SK-N-SH (cell line): Measurements from ENCODE around the gene TMIE. TPM values are rescaled to one million over a fixed set of nuclear protein-coding genes. Genes with fewer than 3 reads are reported as not detected.

ENCODE experiments used
- CTCF ChIA-PET: fragments of 300-600, 350-600 bp; formaldehyde crosslinking; extraction: SDS; loops from one replicate; lab custom pipeline; 2021; lab: Yijun Ruan, JAX
- POLR2A ChIA-PET: fragments of 350-600 bp; sonication (Branson Sonifier 250); formaldehyde crosslinking; extraction: SDS; loops from one replicate; lab custom pipeline; 2020; ENCODE audit warnings: antibody characterized with exemption, inconsistent platforms; lab: Yijun Ruan, JAX
- DNase-seq: peaks from one replicate; pipeline ENCODE4 v3.0.0; 2012
- H2AFZ ChIP-seq: fragments of 200-600 bp; sonication (generic); 2 replicates; pipeline ENCODE4 v1.8.1; 2016; ENCODE audit warnings: antibody characterized with exemption, mild to moderate bottlenecking, low read depth
- H3F3A ChIP-seq: fragments of 200-600 bp; sonication (generic); replicated peaks from 2 replicates; pipeline ENCODE3; 2016; ENCODE audit warnings: antibody characterized with exemption, mild to moderate bottlenecking; ENCODE audit not compliant: insufficient read depth
- H3K27ac ChIP-seq, 2 experiments: fragments of 200-500 bp in 1 of 2; fragments of 200-600 bp in 1 of 2; sonication (Bioruptor generic) in 1 of 2; sonication (generic), shearing (Covaris generic) in 1 of 2; 2 replicates each; pipeline versions ENCODE4 v1.5.1 to v1.6.1; 2014 to 2016; ENCODE audit warnings: low read depth in 2 of 2, inconsistent platforms in 1 of 2, low read length in 1 of 2, mild to moderate bottlenecking in 1 of 2, mixed read lengths in 1 of 2
- H3K27me3 ChIP-seq: fragments of 200-600 bp; sonication (generic), shearing (Covaris generic); 2 replicates; pipeline ENCODE4 v1.6.1; 2016; ENCODE audit warnings: mixed run types; ENCODE audit not compliant: insufficient read depth
- H3K36me3 ChIP-seq, 2 experiments: fragments of 200-500 bp in 1 of 2; fragments of 200-600 bp in 1 of 2; sonication (Bioruptor generic) in 1 of 2; sonication (generic) in 1 of 2; replicated peaks in 1 of 2; 2 replicates each; pipeline versions ENCODE3 to v1.5.1; 2014 to 2016; ENCODE audit warnings: low read length in 1 of 2, mild to moderate bottlenecking in 1 of 2; ENCODE audit not compliant: insufficient read depth in 2 of 2, control insufficient read depth in 1 of 2
- H3K4me1 ChIP-seq, 2 experiments: fragments of 200-500 bp in 1 of 2; fragments of 200-600 bp in 1 of 2; sonication (Bioruptor generic) in 1 of 2; sonication (generic), shearing (Covaris generic) in 1 of 2; 2 replicates each; pipeline versions ENCODE4 v1.5.1 to v1.6.1; 2014 to 2016; ENCODE audit warnings: low read depth in 1 of 2, low read length in 1 of 2, mixed run types in 1 of 2; ENCODE audit not compliant: insufficient read depth in 2 of 2, control insufficient read depth in 1 of 2
- H3K4me2 ChIP-seq: fragments of 200-600 bp; sonication (generic), shearing (Covaris generic); 2 replicates; pipeline ENCODE4 v1.6.1; 2017; ENCODE audit warnings: mixed run types
- H3K4me3 ChIP-seq, 2 experiments: fragments of 200-500 bp in 1 of 2; fragments of 200-600 bp in 1 of 2; sonication (Bioruptor generic) in 1 of 2; sonication (generic), shearing (Covaris generic) in 1 of 2; 2 replicates each; pipeline versions ENCODE4 v1.5.1 to v1.8.1; 2014 to 2016; ENCODE audit warnings: low read depth in 2 of 2, inconsistent platforms in 1 of 2, low read length in 1 of 2, mild to moderate bottlenecking in 1 of 2, mixed read lengths in 1 of 2, moderate library complexity in 1 of 2
- H3K79me2 ChIP-seq: fragments of 200-600 bp; sonication (generic); 2 replicates; pipeline ENCODE4 v1.8.1; 2017; ENCODE audit warnings: mild to moderate bottlenecking; ENCODE audit not compliant: insufficient read depth
- H3K9ac ChIP-seq: fragments of 200-600 bp; sonication (generic); 2 replicates; pipeline ENCODE4 v1.6.1; 2017; ENCODE audit warnings: mixed run types
- H3K9me2 ChIP-seq: fragments of 200-600 bp; sonication (generic); 2 replicates; pipeline ENCODE4 v1.6.1; 2017; ENCODE audit warnings: mixed run types
- H3K9me3 ChIP-seq: fragments of 200-600 bp; sonication (generic); 2 replicates; pipeline ENCODE4 v1.6.1; 2017; ENCODE audit warnings: mixed run types, mild to moderate bottlenecking, moderate library complexity
- H4K20me1 ChIP-seq: fragments of 200-600 bp; sonication (generic); 2 replicates; pipeline ENCODE4 v1.6.1; 2017; ENCODE audit warnings: mild to moderate bottlenecking, mixed run types; ENCODE audit not compliant: insufficient read depth
- CHD2 ChIP-seq: fragments of 150-350 bp; IDR thresholded peaks from 2 replicates; pipeline ENCODE4 v1.6.1; 2018; ENCODE audit warnings: low read length; ENCODE audit not compliant: partially characterized antibody
- ELF1 ChIP-seq: IDR thresholded peaks from 2 replicates; pipeline ENCODE4 v1.4.0; 2012
- EP300 ChIP-seq, 2 experiments: IDR thresholded peaks; 2 replicates each; pipeline versions ENCODE4 v1.4.0 to v1.6.1; 2012; ENCODE audit warnings: borderline replicate concordance in 1 of 2, low read depth in 1 of 2, low read length in 1 of 2
- EZH2phosphoT487 ChIP-seq: fragments of 200-600 bp; sonication (generic); IDR thresholded peaks from 2 replicates; pipeline ENCODE4 v1.6.1; 2017; ENCODE audit warnings: low read depth, mixed run types, mild to moderate bottlenecking, antibody characterized with exemption, moderate library complexity, borderline replicate concordance
- GATA2 ChIP-seq: sonication (generic); formaldehyde crosslinking; IDR thresholded peaks from 2 replicates; pipeline ENCODE4 v1.5.0; 2020; ENCODE audit warnings: mild to moderate bottlenecking, missing genetic modification reagents
- MXI1 ChIP-seq: IDR thresholded peaks from 2 replicates; pipeline ENCODE4 v1.6.1; 2012; ENCODE audit warnings: mild to moderate bottlenecking, low read depth, low read length, improper control_type of control experiment
- NFIC ChIP-seq: IDR thresholded peaks from 2 replicates; pipeline ENCODE4 v1.4.0; 2012; ENCODE audit warnings: borderline replicate concordance
- POLR2AphosphoS5 ChIP-seq: IDR thresholded peaks from 2 replicates; pipeline ENCODE4 v1.6.1; 2012; ENCODE audit warnings: low read depth, low read length
- RAD21 ChIP-seq: IDR thresholded peaks from 2 replicates; pipeline ENCODE4 v1.6.1; 2012; ENCODE audit warnings: mild to moderate bottlenecking, low read length
- RCOR1 ChIP-seq: fragments of 150-350 bp; IDR thresholded peaks from 2 replicates; pipeline ENCODE4 v1.6.1; 2017; ENCODE audit warnings: antibody characterized with exemption, low read length
- RFX5 ChIP-seq: IDR thresholded peaks from 2 replicates; pipeline ENCODE4 v1.6.1; 2012; ENCODE audit warnings: mild to moderate bottlenecking, improper control_type of control experiment, low read length
- TCF12 ChIP-seq: IDR thresholded peaks from 2 replicates; pipeline ENCODE4 v1.4.0; 2012
- TEAD4 ChIP-seq: IDR thresholded peaks from 2 replicates; pipeline ENCODE4 v1.4.0; 2012; ENCODE audit warnings: mild to moderate bottlenecking, borderline replicate concordance; ENCODE audit not compliant: insufficient read depth
- WGBS: methylation state at CpG from one replicate; pipeline ENCODE4 v1.1.6; 2017; ENCODE audit warnings: low lambda C conversion rate; 5-methylcytosine and 5-hydroxymethylcytosine counted together
- polyA plus RNA-seq, 3 experiments: library from polyadenylated mRNA; depleted of rRNA; stranded (reverse); fragments of >200 nt; gene quantifications; 2 replicates each; pipeline ENCODE4 v1.2.3, GENCODE V29; 2012
- TF ChIP-seq, protein P1 (sequence below): IDR thresholded peaks from 2 replicates; pipeline ENCODE4 v1.4.0; 2012; ENCODE audit warnings: low read depth
- TF ChIP-seq, protein P2 (sequence below): IDR thresholded peaks from 2 replicates; pipeline ENCODE4 v1.4.0; 2012; ENCODE audit warnings: low read depth, borderline replicate concordance
- TF ChIP-seq, protein P3 (sequence below): IDR thresholded peaks from 2 replicates; pipeline ENCODE4 v1.4.0; 2012; ENCODE audit warnings: low read depth, borderline replicate concordance
- TF ChIP-seq, protein P4 (sequence below): fragments of 150-350 bp; IDR thresholded peaks from 2 replicates; pipeline ENCODE4 v1.6.1; 2016; ENCODE audit warnings: mild to moderate bottlenecking, low read depth, low read length
- TF ChIP-seq, protein P5 (sequence below): IDR thresholded peaks from 2 replicates; pipeline ENCODE4 v1.6.1; 2012; ENCODE audit warnings: mild to moderate bottlenecking, low read depth, low read length, moderate library complexity

TMIE gene
- polyA plus RNA-seq, 1 of the 3 experiments (the other 2 are of a cell fraction), result 0.03 TPM

DNA sequence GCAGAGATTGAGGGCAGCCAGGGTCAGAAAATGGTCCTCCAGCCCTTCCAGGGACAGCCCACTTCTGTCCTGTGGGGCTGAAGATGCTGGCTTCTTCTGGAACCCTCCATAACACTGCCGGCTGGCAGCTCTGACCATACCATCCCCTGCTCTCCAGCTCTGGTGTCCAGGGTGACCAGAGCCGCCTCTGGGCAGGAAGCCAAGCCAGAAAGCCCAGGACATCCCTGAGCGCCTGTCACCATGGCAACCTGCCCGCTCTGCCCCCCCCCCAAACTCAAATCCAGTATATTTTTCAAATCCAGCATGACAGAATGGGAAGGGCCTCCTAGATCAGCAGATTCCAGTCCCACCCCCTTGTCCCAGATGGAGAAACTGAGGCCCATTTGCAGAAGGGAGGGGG lies 420 bp upstream of the TMIE start:
- no peaks in the 10 kb centered on the region for H3K79me2 ChIP-seq
- DNase-seq, result peak; percentile 96
- 17% methylated on average over 1 of the region's 4 CpGs for WGBS
- peaks cover 14% of the 10 kb centered on the region for H3K27me3 ChIP-seq
- no peaks in the 10 kb centered on the region for H3K9me2 ChIP-seq
- H3K36me3 ChIP-seq, result no peaks in the 10 kb centered on the region
- TF ChIP-seq NFIC (no peak), TEAD4 (no peak), ELF1 (no peak), TCF12 (no peak), RFX5 (no peak), RCOR1 (peak; percentile 17; the same call in 1 of the 2 replicates), POLR2AphosphoS5 (no peak), CHD2 (peak; percentile 30), EP300 (IDR thresholded peaks at IDR 0.05; ENCODE audit: borderline replicate concordance in 1 of 2, low read depth in 1 of 2, low read length in 1 of 2) (peak in 1 of 2 experiments; percentile 89; a peak in 2 of 4 replicates), RAD21 (peak; percentile 22; the same call in 1 of the 2 replicates), MXI1 (peak; percentile 36; the same call in 1 of the 2 replicates), GATA2 (CRISPR knock-in tag) (no peak), EZH2phosphoT487 (no peak)
- TF ChIP-seq, protein P1, sequence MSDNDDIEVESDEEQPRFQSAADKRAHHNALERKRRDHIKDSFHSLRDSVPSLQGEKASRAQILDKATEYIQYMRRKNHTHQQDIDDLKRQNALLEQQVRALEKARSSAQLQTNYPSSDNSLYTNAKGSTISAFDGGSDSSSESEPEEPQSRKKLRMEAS, result no peak
- TF ChIP-seq, protein P2, sequence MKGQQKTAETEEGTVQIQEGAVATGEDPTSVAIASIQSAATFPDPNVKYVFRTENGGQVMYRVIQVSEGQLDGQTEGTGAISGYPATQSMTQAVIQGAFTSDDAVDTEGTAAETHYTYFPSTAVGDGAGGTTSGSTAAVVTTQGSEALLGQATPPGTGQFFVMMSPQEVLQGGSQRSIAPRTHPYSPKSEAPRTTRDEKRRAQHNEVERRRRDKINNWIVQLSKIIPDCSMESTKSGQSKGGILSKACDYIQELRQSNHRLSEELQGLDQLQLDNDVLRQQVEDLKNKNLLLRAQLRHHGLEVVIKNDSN, result no peak
- TF ChIP-seq, protein P3, sequence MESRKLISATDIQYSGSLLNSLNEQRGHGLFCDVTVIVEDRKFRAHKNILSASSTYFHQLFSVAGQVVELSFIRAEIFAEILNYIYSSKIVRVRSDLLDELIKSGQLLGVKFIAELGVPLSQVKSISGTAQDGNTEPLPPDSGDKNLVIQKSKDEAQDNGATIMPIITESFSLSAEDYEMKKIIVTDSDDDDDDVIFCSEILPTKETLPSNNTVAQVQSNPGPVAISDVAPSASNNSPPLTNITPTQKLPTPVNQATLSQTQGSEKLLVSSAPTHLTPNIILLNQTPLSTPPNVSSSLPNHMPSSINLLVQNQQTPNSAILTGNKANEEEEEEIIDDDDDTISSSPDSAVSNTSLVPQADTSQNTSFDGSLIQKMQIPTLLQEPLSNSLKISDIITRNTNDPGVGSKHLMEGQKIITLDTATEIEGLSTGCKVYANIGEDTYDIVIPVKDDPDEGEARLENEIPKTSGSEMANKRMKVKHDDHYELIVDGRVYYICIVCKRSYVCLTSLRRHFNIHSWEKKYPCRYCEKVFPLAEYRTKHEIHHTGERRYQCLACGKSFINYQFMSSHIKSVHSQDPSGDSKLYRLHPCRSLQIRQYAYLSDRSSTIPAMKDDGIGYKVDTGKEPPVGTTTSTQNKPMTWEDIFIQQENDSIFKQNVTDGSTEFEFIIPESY, result no peak
- TF ChIP-seq, protein P4, sequence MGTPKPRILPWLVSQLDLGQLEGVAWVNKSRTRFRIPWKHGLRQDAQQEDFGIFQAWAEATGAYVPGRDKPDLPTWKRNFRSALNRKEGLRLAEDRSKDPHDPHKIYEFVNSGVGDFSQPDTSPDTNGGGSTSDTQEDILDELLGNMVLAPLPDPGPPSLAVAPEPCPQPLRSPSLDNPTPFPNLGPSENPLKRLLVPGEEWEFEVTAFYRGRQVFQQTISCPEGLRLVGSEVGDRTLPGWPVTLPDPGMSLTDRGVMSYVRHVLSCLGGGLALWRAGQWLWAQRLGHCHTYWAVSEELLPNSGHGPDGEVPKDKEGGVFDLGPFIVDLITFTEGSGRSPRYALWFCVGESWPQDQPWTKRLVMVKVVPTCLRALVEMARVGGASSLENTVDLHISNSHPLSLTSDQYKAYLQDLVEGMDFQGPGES, result no peak
- TF ChIP-seq, protein P5, sequence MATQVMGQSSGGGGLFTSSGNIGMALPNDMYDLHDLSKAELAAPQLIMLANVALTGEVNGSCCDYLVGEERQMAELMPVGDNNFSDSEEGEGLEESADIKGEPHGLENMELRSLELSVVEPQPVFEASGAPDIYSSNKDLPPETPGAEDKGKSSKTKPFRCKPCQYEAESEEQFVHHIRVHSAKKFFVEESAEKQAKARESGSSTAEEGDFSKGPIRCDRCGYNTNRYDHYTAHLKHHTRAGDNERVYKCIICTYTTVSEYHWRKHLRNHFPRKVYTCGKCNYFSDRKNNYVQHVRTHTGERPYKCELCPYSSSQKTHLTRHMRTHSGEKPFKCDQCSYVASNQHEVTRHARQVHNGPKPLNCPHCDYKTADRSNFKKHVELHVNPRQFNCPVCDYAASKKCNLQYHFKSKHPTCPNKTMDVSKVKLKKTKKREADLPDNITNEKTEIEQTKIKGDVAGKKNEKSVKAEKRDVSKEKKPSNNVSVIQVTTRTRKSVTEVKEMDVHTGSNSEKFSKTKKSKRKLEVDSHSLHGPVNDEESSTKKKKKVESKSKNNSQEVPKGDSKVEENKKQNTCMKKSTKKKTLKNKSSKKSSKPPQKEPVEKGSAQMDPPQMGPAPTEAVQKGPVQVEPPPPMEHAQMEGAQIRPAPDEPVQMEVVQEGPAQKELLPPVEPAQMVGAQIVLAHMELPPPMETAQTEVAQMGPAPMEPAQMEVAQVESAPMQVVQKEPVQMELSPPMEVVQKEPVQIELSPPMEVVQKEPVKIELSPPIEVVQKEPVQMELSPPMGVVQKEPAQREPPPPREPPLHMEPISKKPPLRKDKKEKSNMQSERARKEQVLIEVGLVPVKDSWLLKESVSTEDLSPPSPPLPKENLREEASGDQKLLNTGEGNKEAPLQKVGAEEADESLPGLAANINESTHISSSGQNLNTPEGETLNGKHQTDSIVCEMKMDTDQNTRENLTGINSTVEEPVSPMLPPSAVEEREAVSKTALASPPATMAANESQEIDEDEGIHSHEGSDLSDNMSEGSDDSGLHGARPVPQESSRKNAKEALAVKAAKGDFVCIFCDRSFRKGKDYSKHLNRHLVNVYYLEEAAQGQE, result no peak
- H3K4me3 ChIP-seq, result peak overlapping the region in 1 of 2 experiments; percentile 50; a peak in 1 of 4 replicates
- ChIA-PET POLR2A (interaction anchor here (0.6 to 1.3 kb wide), 3 partner anchors 10 to 495 kb away, joined by 3 to 7 read pairs (median 3); no protein-coding TSS in a partner anchor), CTCF (interaction anchor here (1.0 to 4.2 kb wide), 7 partner anchors 37 to 223 kb away, joined by 3 to 52 read pairs (median 25); no protein-coding TSS in a partner anchor)
- no peaks in the 10 kb centered on the region for H3K9me3 ChIP-seq
- peak overlapping the region in 1 of 2 experiments; percentile 94; a peak in 2 of 4 replicates for H3K27ac ChIP-seq
- peaks cover 0 to 49% of the 10 kb centered on the region in 2 experiments; a peak in 1 of 4 replicates for H3K4me1 ChIP-seq
- H4K20me1 ChIP-seq, result no peaks in the 10 kb centered on the region
- H3F3A ChIP-seq, result no peaks in the 10 kb centered on the region
- H3K4me2 ChIP-seq, result peak overlapping the region; percentile 78; the same call in 1 of the 2 replicates
- no peak overlapping the region for H3K9ac ChIP-seq
- no peak overlapping the region for H2AFZ ChIP-seq
